Activated CD4-positive, CD25-positive, alpha-beta regulatory T cell treated with anti-CD3 and anti-CD28 coated beads, Interleukin-2, amount 50 U/mL, for 72 hours (primary cell): ENCODE measurements around the gene CERS6.
"Not testable (repeated sequence)": the region's sequence is repeated elsewhere in the genome, so short reads cannot be mapped to it uniquely, and the experiment has no call there.

Experiments
- DNase-seq: peaks from one replicate; pipeline ENCODE4 v3.0.0; 2021

CERS6 gene

GRCh38 chr2:168649562-168649961 is 193.5 kb downstream of the CERS6 start:
- DNase-seq: no peak

DNA sequence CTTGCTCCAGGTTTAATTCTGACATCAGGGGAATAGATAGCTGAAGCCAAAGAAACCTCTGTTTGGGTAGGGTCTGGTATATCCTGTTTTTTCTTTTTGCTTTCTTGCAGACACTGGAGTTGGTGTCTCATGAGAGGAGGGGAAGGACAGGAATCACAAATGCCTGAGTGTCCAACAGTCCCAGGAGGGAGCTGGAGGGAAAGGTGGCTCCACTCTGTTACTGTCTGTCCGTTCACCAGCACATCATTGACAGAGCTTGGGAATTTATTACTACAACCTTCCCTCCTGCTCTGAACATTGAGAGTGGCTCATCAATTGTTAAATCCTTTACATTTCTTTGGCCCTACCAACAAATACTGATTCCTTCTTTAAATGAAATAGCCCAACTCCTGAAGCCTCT is 194.1 kb downstream of the CERS6 start:
- no peak for DNase-seq

- no peak for DNase-seq
These were observed 194.7 kb downstream of the CERS6 start for GRCh38 chr2:168650781-168651180.

- no peak for DNase-seq
These were observed 197.2 kb downstream of the CERS6 start for GRCh38 chr2:168652997-168653921.

DNA sequence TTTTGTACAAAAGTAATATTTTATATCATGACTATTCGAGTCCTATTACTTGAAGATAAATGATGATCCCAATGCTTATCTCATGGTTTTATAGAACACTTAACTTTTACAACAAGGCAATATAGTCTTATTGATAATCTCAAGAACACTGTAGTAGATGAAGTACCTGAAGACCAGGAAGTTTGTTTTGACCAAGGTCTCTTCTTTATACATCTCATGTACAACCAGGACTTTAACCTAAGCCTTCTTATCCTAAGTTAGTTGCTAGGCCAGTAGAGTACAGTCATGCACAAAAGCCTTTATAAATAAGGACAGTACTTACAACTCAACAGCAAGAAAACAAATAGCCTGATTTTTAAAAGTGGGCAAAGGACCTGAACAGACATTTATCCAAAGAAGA is 198.6 kb downstream of the CERS6 start:
- no peak for DNase-seq

DNA sequence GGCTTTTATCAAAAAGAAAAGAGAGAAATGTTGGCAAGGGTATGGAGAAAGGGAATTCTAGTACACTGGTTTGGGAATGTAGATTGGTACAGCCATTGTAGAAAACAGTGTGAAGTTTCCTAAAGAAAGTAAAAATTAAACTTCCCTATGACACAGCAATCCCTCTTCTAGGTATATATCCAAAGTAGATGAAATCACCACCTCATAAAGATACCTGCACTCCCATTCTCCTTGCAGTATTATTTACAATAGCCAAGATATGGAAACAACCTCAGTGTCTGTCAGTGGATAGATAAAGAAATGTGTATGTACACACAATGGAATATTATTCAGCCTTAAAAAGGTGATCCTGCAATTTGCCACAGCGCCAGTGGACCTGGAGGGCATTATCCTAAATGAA is 199.1 kb downstream of the CERS6 start:
- no peak for DNase-seq

- not testable (repeated sequence) for DNase-seq
These were observed 201.3 kb downstream of the CERS6 start for GRCh38 chr2:168657378-168657777.

DNA sequence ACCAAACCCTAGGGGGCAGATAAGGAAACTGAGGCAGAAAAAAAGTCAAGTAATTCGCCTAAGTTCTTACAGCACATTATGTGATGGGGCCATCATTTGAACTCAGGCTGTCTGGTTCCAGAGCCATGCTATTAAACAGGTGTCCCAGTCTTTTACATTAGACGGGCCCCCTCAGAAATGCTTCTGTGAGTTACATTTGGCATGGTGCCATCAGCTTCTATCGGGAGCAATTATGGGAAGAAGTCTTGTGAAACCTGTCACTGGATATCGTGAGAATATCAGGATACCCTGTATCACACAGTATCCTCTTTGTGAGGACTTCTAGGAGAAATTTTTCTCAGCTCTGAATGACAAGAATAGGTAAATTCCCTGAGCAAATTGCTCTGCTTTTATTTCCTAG is 202.6 kb downstream of the CERS6 start:
- DNase-seq: no peak

DNA sequence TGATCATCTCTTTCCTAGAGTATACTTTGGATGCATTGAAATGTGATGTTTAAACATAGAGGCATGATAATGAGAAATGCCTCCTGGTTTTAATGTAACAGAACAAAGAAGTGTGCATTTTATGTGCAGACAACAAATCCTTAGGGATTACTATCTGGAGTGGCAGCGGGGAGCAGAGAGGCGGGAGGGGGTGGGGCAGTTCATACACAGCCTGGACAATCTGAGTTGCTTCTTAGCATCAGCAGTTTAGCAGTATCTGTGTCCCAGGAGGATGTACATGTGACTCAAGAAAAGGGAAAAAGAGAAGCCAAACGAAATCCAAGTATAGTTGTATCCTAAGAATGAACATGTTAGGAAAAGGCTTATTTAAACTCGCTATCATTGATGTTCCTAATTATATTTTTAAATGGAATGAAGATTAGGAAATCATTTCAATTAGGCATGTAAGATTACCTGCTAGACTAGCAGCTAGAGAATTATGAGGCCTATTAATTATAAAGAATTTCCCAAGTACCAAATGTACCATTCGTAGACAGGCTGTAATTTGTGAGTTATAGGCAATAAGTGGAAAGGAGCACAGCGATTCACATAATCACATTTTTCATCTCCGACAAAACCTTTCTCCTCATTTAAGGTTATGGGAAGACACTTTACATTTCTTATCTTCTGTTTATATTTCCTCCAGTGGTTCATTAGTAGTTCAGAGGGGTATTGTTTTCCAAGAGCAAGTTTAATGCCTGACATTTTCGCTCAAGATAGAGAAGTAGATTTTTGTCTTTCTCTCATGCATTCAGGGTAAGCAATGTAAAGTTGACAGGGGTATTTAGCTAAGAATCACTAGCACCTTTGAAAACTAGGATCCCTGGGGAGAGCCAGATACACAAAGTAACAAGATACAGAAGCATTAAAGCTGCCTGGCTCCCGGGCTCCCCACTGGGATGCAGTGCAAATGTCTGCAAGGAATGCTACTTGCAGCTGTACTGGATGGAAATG is 205.1 kb downstream of the CERS6 start:
- no peak for DNase-seq

DNA sequence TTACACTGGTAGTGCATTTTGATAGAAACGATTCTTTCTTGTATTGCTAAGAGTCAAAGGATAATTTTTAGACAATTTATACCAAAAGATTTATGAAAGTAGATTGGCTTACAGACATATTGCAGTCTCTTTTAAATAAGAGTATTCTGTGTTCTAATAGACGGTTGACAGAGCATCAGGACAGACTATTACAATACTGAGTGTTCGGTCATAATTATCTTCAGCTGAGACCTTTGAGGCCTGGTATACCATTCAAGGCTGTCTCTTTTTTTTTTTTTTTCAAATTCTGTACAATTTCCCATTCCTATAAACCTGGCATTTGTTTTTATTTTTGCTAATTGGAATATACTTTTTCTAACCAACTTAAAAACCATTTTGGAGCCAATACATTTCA is 205.8 kb downstream of the CERS6 start:
- no peak for DNase-seq

GRCh38 chr2:168662651-168663208 is 206.7 kb downstream of the CERS6 start:
- no peak for DNase-seq

DNA sequence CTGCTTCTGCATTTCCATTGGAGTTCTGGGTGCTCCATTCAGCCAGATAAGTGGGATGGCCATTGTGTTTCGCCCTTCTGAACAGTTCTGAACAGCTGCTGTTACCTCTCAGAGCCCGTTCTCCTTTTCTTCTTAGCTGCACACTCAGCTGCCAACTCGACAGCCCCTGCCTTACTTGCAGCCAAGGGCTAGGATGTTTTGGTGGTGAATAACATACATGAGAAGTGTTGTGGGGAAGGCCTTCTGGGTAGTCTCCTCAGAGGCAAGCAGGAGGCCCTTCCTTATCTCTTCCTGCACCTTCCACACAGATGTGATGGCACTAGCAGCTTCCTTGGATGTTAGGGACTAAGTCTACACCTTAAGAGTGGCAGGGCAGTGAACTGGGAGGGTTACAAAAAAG is 207.9 kb downstream of the CERS6 start:
- no peak for DNase-seq

DNA sequence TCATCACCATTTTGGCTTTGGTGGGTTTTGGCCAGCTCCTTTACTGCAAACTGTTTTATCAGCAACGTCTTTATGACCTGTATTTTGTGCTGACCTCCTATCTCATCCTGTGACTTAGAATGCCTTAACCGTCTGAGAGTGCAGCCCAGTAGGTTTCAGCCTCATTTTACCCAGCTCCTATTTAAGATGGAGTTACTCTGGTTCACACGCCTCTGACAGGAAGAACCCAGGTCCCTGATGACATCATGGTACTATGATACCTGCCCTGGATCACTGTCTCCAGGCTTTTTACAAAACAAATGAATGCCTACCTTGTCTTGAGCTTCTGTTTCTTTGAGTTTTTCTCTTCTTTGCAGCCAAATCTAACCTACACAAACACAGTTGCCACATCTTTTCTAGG is 208.6 kb downstream of the CERS6 start:
- DNase-seq: not testable (repeated sequence)

- DNase-seq: no peak
These were observed 210.3 kb downstream of the CERS6 start for GRCh38 chr2:168666339-168666738.

GRCh38 chr2:168667156-168667555 is 211.1 kb downstream of the CERS6 start:
- DNase-seq: no peak

GRCh38 chr2:168669151-168669550 is 213.1 kb downstream of the CERS6 start:
- DNase-seq: no peak

GRCh38 chr2:168670478-168670877 is 214.4 kb downstream of the CERS6 start:
- no peak for DNase-seq

- DNase-seq: no peak
These were observed 215.9 kb downstream of the CERS6 start for GRCh38 chr2:168671932-168672331.

DNA sequence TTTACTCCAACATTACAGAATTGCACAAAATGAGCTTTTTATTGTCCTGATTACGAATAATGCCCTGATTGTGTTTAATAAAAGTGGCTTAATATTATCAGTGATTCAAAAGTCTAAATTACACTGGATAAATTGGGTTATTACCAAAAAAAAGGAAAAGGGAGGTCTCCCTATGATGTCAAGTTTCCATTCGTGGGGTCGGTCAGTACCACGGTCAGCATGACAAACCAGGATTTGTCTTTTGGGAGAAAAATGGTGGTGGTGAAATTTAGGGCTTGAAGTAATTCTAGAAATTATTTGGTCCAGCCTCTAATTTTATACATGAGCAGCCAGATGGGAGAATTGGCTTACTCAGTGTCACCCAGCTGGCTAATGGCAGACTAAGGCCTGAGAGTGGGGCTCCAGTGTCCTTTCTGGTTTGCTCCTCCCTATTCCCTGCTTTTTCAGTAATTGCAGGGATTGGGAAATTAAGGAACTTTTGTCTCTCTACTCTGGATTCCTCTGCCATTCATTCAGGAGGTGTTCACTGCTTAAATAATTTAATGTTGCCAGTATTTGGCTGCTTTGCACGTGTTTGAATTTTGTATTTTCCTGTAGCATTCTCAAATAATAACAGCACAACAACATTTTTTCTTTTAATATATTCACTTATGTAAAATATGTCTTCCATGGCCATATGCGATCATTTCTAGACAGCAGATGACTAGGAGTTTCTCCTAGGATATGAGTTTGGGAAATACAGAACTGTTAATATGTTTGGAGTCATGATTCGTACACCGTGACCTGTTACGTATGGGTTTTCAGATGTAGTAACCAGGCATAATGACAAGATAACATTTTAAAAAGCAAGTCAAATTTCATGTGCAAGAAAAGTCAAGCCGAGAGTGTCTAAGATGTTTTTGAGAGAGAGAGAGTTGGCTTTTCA is 217.5 kb downstream of the CERS6 start:
- no peak for DNase-seq

DNA sequence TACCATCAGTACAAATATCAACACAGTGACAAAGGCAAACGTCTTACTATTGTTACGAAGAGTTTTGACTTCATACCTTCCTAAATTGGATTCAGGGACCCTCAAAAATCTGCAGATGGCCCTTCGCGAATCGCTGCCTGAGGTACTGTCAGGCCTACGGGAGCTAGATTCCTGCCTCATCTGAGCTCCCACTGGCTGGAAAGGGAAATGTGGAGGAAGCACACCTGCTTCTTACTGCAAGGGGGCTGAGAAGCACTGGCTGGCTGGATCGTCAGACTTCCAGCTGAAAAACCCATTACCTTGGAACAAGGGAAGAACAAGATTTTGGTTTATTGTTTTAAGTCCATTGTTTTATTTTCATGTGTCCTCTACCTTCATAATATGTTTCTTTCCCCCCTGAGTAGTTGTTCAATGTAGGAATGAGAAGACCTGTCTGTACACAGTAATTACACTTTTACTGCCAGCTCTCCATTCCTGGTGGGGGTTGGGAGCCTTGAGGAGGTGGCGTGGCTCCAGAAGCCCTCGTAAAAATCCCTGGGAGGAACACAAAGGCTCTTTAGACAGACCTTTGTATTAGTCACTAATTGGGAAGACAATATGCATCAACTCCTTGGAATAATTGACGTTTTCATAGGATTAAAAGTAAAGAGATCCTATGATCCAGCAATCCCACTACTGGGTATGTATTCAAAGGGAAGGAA is 222.2 kb downstream of the CERS6 start:
- DNase-seq: no peak

DNA sequence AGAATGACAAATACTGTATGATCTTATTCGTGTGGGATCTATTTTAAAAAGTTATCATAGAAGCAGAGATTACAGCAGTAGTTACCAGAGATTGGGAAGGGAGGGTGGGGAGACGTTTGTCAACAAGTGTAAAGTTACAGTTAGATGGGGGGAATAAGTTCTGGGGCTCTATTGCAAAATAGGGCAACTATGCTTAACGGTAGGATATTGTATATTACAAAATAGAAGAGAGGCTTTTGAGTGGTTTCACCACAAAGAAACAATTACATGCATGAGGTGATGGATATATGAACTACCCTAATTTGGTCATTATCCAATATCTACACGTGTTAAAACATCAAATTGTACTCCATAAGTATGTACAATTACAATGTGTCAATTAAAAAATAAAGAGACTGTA is 223.0 kb downstream of the CERS6 start:
- no peak for DNase-seq
